ENCODE results near the gene NCK2. TPM values are rescaled to one million over a fixed set of nuclear protein-coding genes. Genes with fewer than 3 reads are reported as not detected.

Gene NCK2
- total RNA-seq, 4 donors from 2014 or later = 14.7 to 47.5 (median 29.3) TPM

DNA sequence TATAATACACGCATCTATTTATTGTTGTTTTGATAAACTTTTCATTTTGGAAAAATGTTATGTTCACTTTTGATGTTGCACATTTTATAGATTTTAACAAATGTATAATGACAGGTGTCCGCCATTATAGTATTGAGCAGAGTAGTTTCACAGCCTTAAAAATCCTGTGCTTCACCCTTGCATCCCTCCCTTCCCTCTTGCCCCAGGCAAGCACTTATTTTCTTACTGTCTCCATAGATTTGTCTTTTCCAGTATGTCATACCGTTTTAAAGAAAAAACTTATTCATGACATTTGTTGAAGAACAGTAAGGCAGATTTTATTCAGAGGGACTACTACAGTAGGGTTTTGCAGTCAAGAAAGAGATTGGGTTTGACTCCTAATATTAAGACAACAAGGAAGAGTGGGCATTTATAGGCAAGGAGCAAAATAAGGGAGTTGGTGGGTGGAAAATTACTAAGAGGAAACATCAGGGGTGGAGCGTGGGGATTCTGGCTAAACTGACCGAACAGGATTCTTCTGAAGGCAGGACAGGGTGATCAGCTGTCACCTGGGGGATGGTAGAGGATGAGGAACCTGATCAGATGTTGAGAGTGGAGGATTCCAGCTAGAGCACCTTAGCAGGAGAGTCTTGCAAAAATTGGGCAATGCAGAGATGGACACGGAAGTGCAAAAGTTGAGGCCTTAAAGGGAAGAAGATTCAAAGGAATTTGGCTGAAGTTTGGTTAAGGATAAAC is 108.8 kb downstream of the NCK2 start:
- TF ChIP-seq CTCF (IDR thresholded peaks at IDR 0.05) (no peak), POLR2A (IDR thresholded peaks at IDR 0.05) (no peak)
- H3K9me3 ChIP-seq = no peaks in the 10 kb centered on the region
- no peak overlapping the region for H3K27ac ChIP-seq
- H3K27me3 ChIP-seq = no peaks in the 10 kb centered on the region
- no peaks in the 10 kb centered on the region for H3K36me3 ChIP-seq
- intact Hi-C loops (cut with DNase I; ENCODE audit: low total_unique reads) = no loop called here
- no peak for DNase-seq
- H3K4me1 ChIP-seq = no peaks in the 10 kb centered on the region
- H3K4me3 ChIP-seq = no peak overlapping the region

DNA sequence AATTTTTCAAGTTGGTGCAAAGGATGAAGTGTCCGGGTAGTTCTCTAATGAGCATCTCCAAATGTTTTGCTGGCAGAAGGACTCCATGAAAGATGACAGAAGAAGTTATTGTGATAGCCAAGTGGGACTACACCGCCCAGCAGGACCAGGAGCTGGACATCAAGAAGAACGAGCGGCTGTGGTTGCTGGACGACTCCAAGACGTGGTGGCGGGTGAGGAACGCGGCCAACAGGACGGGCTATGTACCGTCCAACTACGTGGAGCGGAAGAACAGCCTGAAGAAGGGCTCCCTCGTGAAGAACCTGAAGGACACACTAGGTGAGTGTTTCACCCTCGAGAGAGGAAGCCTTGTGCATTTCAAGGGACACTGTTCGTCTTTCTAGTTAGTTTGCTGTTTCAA is 110.3 kb downstream of the NCK2 start:
- no peak for TF ChIP-seq POLR2A (IDR thresholded peaks at IDR 0.05)
- no peak for TF ChIP-seq CTCF (IDR thresholded peaks at IDR 0.05)
- no peak overlapping the region for H3K4me3 ChIP-seq
- no peaks in the 10 kb centered on the region for H3K9me3 ChIP-seq
- no peak overlapping the region for H3K27ac ChIP-seq
- H3K27me3 ChIP-seq = no peaks in the 10 kb centered on the region
- no peaks in the 10 kb centered on the region for H3K4me1 ChIP-seq
- DNase-seq = no peak
- no peaks in the 10 kb centered on the region for H3K36me3 ChIP-seq
- intact Hi-C loops (cut with DNase I; ENCODE audit: low total_unique reads) = no loop called here

GRCh38 chr2:105856581-105856980 is 111.9 kb downstream of the NCK2 start:
- DNase-seq = no peak
- TF ChIP-seq CTCF (IDR thresholded peaks at IDR 0.05) = no peak
- TF ChIP-seq POLR2A (IDR thresholded peaks at IDR 0.05) = no peak
- Histone ChIP-seq H3K27me3 (no peaks in the 10 kb centered on the region), H3K36me3 (no peaks in the 10 kb centered on the region), H3K4me1 (no peaks in the 10 kb centered on the region), H3K27ac (no peak overlapping the region), H3K9me3 (no peaks in the 10 kb centered on the region), H3K4me3 (no peak overlapping the region)
- intact Hi-C loops (cut with DNase I; ENCODE audit: low total_unique reads) = no loop called here

GRCh38 chr2:105857076-105857740 is 112.5 kb downstream of the NCK2 start:
- TF ChIP-seq CTCF (IDR thresholded peaks at IDR 0.05) = no peak
- no peak for TF ChIP-seq POLR2A (IDR thresholded peaks at IDR 0.05)
- Histone ChIP-seq H3K27me3 (no peaks in the 10 kb centered on the region), H3K27ac (no peak overlapping the region), H3K9me3 (no peaks in the 10 kb centered on the region), H3K36me3 (no peaks in the 10 kb centered on the region), H3K4me1 (no peaks in the 10 kb centered on the region), H3K4me3 (no peak overlapping the region)
- intact Hi-C loops (cut with DNase I; ENCODE audit: low total_unique reads) = no loop called here
- no peak for DNase-seq
